Astrocyte (in vitro differentiated cells and primary cell): ENCODE results near the gene RTN4IP1. TPM values are rescaled to one million over a fixed set of nuclear protein-coding genes. Genes with fewer than 3 reads are reported as not detected.

ENCODE experiments used
- DNase-seq: peaks from one replicate; pipeline ENCODE4 v3.0.0-alpha.2; 2010; ENCODE audit warnings: low read depth
- FAIRE-seq: peaks from 2 replicates; lab custom pipeline; 2011; peaks lifted over from hg19 to GRCh38; lab: Jason Lieb, UNC
- H2AFZ ChIP-seq: 2 replicates; pipeline ENCODE4 v1.6.0; 2012; ENCODE audit warnings: low read depth, low read length, inconsistent platforms
- H3K27ac ChIP-seq: 2 replicates; pipeline ENCODE4 v1.5.1; 2011; ENCODE audit warnings: low read depth, low read length, inconsistent platforms
- H3K27me3 ChIP-seq: 2 replicates; pipeline ENCODE4 v1.6.0; 2011; ENCODE audit warnings: low read length, inconsistent platforms; ENCODE audit not compliant: insufficient read depth
- H3K36me3 ChIP-seq: 2 replicates; pipeline ENCODE4 v1.5.1; 2011; ENCODE audit warnings: low read length, inconsistent platforms; ENCODE audit not compliant: insufficient read depth
- H3K4me1 ChIP-seq: 2 replicates; pipeline ENCODE4 v1.5.1; 2011; ENCODE audit warnings: low read length, inconsistent platforms; ENCODE audit not compliant: insufficient read depth
- H3K4me2 ChIP-seq: 2 replicates; pipeline ENCODE4 v1.6.0; 2012; ENCODE audit warnings: low read length, inconsistent platforms
- H3K4me3 ChIP-seq: 2 replicates; pipeline ENCODE4 v1.5.1; 2011; ENCODE audit warnings: low read depth, mild to moderate bottlenecking, low read length, inconsistent platforms; ENCODE audit not compliant: insufficient read depth
- H3K79me2 ChIP-seq: 2 replicates; pipeline ENCODE4 v1.6.0; 2012; ENCODE audit warnings: mild to moderate bottlenecking, low read length, inconsistent platforms; ENCODE audit not compliant: insufficient read depth
- H3K9ac ChIP-seq: 2 replicates; pipeline ENCODE4 v1.6.0; 2012; ENCODE audit warnings: mild to moderate bottlenecking, low read length, inconsistent platforms
- H3K9me3 ChIP-seq: 2 replicates; pipeline ENCODE4 v1.5.1; 2012; ENCODE audit warnings: low read depth, mild to moderate bottlenecking, low read length, inconsistent platforms; ENCODE audit not compliant: insufficient read depth
- H4K20me1 ChIP-seq: 2 replicates; pipeline ENCODE4 v1.6.0; 2012; ENCODE audit warnings: low read length, inconsistent platforms; ENCODE audit not compliant: insufficient read depth
- H3K27ac Mint-ChIP-seq: one replicate; pipeline ENCODE4 v1.8.0; 2021; ENCODE audit warnings: mild to moderate bottlenecking, mixed read lengths; ENCODE audit not compliant: unreplicated experiment
- H3K27me3 Mint-ChIP-seq: one replicate; pipeline ENCODE4 v1.8.0; 2021; ENCODE audit warnings: low read depth, mixed read lengths; ENCODE audit not compliant: unreplicated experiment
- H3K36me3 Mint-ChIP-seq: one replicate; pipeline ENCODE4 v1.8.0; 2021; ENCODE audit warnings: low read depth, mixed read lengths; ENCODE audit not compliant: unreplicated experiment
- H3K4me1 Mint-ChIP-seq: one replicate; pipeline ENCODE4 v1.8.0; 2021; ENCODE audit warnings: low read depth, mixed read lengths; ENCODE audit not compliant: unreplicated experiment
- H3K4me3 Mint-ChIP-seq: one replicate; pipeline ENCODE4 v1.8.0; 2021; ENCODE audit warnings: mild to moderate bottlenecking, moderate library complexity, mixed read lengths; ENCODE audit not compliant: unreplicated experiment
- H3K9me3 Mint-ChIP-seq: one replicate; pipeline ENCODE4 v1.8.0; 2021; ENCODE audit warnings: mild to moderate bottlenecking, mixed read lengths; ENCODE audit not compliant: unreplicated experiment
- CTCF ChIP-seq: IDR thresholded peaks from 2 replicates; pipeline ENCODE4 v1.5.1; 2011; ENCODE audit warnings: low read depth, mild to moderate bottlenecking, inconsistent platforms, low read length, moderate library complexity; ENCODE audit not compliant: insufficient read depth
- EZH2 ChIP-seq: IDR thresholded peaks from 2 replicates; pipeline ENCODE4 v1.6.1; 2012; ENCODE audit warnings: mild to moderate bottlenecking, low read length, inconsistent platforms; ENCODE audit not compliant: insufficient read depth
- total RNA-seq: library from RNA; stranded (reverse); gene quantifications from 2 replicates; pipeline ENCODE4 v1.2.1, GENCODE V29; 2021

The RTN4IP1 gene
- total RNA-seq, 1 donor from 2014 or later = 5.3 TPM

GRCh38 chr6:106529438-106529837 lies 99.9 kb downstream of the RTN4IP1 start:
- H3K27ac ChIP-seq = peak overlapping the region; percentile 15
- no peak for FAIRE-seq
- no peak overlapping the region for H3K4me3 Mint-ChIP-seq

GRCh38 chr6:106528521-106528920 lies 100.8 kb downstream of the RTN4IP1 start:
- H3K27me3 Mint-ChIP-seq = no peaks in the 10 kb centered on the region
- no peak for TF ChIP-seq CTCF
- TF ChIP-seq EZH2 = no peak
- no peaks in the 10 kb centered on the region for H3K36me3 Mint-ChIP-seq
- no peak overlapping the region for H3K4me3 Mint-ChIP-seq
- H3K27ac Mint-ChIP-seq = peak overlapping the region; percentile 99
- FAIRE-seq (peak; percentile 32), DNase-seq (no peak)
- Histone ChIP-seq H3K9me3 (no peaks in the 10 kb centered on the region), H3K4me1 (peaks cover 17% of the 10 kb centered on the region), H3K79me2 (no peaks in the 10 kb centered on the region), H3K9ac (peak overlapping the region; percentile 57), H2AFZ (peak overlapping the region; percentile 20), H4K20me1 (no peaks in the 10 kb centered on the region), H3K4me3 (no peak overlapping the region), H3K4me2 (peak overlapping the region; percentile 62), H3K27ac (peak overlapping the region; percentile 82), H3K27me3 (no peaks in the 10 kb centered on the region), H3K36me3 (no peaks in the 10 kb centered on the region)
- peaks cover 23% of the 10 kb centered on the region for H3K4me1 Mint-ChIP-seq
- no peaks in the 10 kb centered on the region for H3K9me3 Mint-ChIP-seq

More at GRCh38 chr6:106529438-106529837, 99.9 kb downstream of the RTN4IP1 start:
- Histone ChIP-seq H3K4me1 (peaks cover 17% of the 10 kb centered on the region), H3K9ac (no peak overlapping the region), H4K20me1 (no peaks in the 10 kb centered on the region), H3K27me3 (no peaks in the 10 kb centered on the region), H2AFZ (no peak overlapping the region), H3K9me3 (no peaks in the 10 kb centered on the region), H3K36me3 (no peaks in the 10 kb centered on the region), H3K4me3 (no peak overlapping the region), H3K4me2 (no peak overlapping the region), H3K79me2 (no peaks in the 10 kb centered on the region)
- DNase-seq = peak; percentile 58
- no peaks in the 10 kb centered on the region for H3K36me3 Mint-ChIP-seq
- H3K27me3 Mint-ChIP-seq = no peaks in the 10 kb centered on the region
- TF ChIP-seq EZH2 = no peak
- no peak for TF ChIP-seq CTCF
- no peaks in the 10 kb centered on the region for H3K9me3 Mint-ChIP-seq
- no peak overlapping the region for H3K27ac Mint-ChIP-seq
- H3K4me1 Mint-ChIP-seq = peaks cover 24% of the 10 kb centered on the region

GRCh38 chr6:106527979-106528378 lies 101.3 kb downstream of the RTN4IP1 start:
- H3K27me3 Mint-ChIP-seq = no peaks in the 10 kb centered on the region
- Histone ChIP-seq H3K79me2 (no peaks in the 10 kb centered on the region), H3K4me1 (peaks cover 17% of the 10 kb centered on the region), H2AFZ (no peak overlapping the region), H3K9me3 (no peaks in the 10 kb centered on the region), H3K4me3 (no peak overlapping the region), H4K20me1 (no peaks in the 10 kb centered on the region), H3K27me3 (no peaks in the 10 kb centered on the region), H3K27ac (peak overlapping the region; percentile 82), H3K4me2 (peak overlapping the region; percentile 62), H3K9ac (peak overlapping the region; percentile 57), H3K36me3 (no peaks in the 10 kb centered on the region)
- H3K9me3 Mint-ChIP-seq = no peaks in the 10 kb centered on the region
- peaks cover 21% of the 10 kb centered on the region for H3K4me1 Mint-ChIP-seq
- TF ChIP-seq CTCF (no peak), EZH2 (no peak)
- peak; percentile 95 for FAIRE-seq
- peak overlapping the region; percentile 99 for H3K27ac Mint-ChIP-seq
- H3K36me3 Mint-ChIP-seq = no peaks in the 10 kb centered on the region
- DNase-seq = peak; percentile 98
- peak overlapping the region; percentile 29 for H3K4me3 Mint-ChIP-seq
